Measurements from ENCODE around the gene APRT. TPM values are rescaled to one million over a fixed set of nuclear protein-coding genes. Genes with fewer than 3 reads are reported as not detected.

Gene APRT
- total RNA-seq, 1 experiment from 2014 or later: 350 TPM

DNA sequence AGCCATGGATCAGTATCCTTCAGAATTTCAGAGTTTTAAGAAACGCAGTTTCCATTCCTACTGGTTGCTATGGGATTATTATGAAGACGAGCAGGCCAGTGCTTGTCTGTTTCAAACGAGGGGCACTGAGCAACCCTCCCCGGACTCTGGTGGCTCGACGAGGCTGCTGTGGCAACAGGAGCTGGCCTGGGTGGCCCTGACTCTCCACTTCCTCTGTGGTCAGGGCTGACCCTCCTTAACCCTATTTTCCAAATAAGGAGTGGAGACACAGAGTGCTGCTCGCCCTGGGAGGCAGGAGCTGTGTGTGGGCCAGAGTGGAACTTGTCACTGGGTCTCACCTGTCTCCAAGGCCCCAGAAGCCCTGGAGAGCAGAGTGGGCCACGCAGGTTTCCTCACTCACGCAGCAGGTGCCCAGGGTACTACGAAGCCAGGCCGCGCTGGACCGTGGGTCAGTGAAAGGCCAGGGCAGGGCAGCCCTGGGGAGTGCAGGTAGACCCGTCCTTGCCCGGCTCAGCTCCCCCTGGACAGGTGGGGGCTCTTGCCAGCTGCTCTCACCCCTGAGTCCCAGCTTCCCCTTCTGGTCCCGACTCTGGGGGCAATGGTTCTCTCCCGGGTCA is 41.7 kb upstream of the APRT start:
- H3K4me2 ChIP-seq (ENCODE audit: low read length): no peak overlapping the region
- no peaks in the 10 kb centered on the region for H3K9me2 ChIP-seq (replicated peaks; ENCODE audit: low read length)
- H3K4me1 ChIP-seq (ENCODE audit: insufficient read depth, low read length): 0 out of 2 replicates have a peak, but pooled peaks cover 6% of the 10 kb centered on the region
- H4K20me1 ChIP-seq (ENCODE audit: low read length): no peaks in the 10 kb centered on the region
- TF ChIP-seq EZH2phosphoT487 (IDR thresholded peaks at IDR 0.05; ENCODE audit: borderline replicate concordance, low read length): no peak
- TF ChIP-seq, protein P1, sequence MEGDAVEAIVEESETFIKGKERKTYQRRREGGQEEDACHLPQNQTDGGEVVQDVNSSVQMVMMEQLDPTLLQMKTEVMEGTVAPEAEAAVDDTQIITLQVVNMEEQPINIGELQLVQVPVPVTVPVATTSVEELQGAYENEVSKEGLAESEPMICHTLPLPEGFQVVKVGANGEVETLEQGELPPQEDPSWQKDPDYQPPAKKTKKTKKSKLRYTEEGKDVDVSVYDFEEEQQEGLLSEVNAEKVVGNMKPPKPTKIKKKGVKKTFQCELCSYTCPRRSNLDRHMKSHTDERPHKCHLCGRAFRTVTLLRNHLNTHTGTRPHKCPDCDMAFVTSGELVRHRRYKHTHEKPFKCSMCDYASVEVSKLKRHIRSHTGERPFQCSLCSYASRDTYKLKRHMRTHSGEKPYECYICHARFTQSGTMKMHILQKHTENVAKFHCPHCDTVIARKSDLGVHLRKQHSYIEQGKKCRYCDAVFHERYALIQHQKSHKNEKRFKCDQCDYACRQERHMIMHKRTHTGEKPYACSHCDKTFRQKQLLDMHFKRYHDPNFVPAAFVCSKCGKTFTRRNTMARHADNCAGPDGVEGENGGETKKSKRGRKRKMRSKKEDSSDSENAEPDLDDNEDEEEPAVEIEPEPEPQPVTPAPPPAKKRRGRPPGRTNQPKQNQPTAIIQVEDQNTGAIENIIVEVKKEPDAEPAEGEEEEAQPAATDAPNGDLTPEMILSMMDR (conservative IDR thresholded peaks at IDR 0.05; ENCODE audit: low read depth, low read length): no peak
- TF ChIP-seq EZH2 (IDR thresholded peaks at IDR 0.05; ENCODE audit: low read length, unreplicated experiment): no peak
- no peak overlapping the region for H3K9ac ChIP-seq (ENCODE audit: low read length)
- no peaks in the 10 kb centered on the region for H3K36me3 ChIP-seq (ENCODE audit: low read depth, low read length)
- no peaks in the 10 kb centered on the region for H3K9me3 ChIP-seq (ENCODE audit: low read length)
- no peak overlapping the region for H3K4me3 ChIP-seq (ENCODE audit: low read length)
- H3K27ac ChIP-seq (ENCODE audit: low read length): no peak overlapping the region
- no peaks in the 10 kb centered on the region for H3K27me3 ChIP-seq (ENCODE audit: low read length)
- ChIA-PET CTCF (no interaction called here), POLR2A (ENCODE audit: unreplicated experiment) (no interaction called here)
- no peaks in the 10 kb centered on the region for H3F3A ChIP-seq (ENCODE audit: low read length, unreplicated experiment)
- intact Hi-C loops (cut with micrococcal nuclease): no loop called here
- H2AFZ ChIP-seq (ENCODE audit: low read length): no peak overlapping the region
- no TSS peak for BruUV-seq (replicated peaks)
- peaks cover 21% of the 10 kb centered on the region for H3K79me2 ChIP-seq (ENCODE audit: low read length)
- DNase-seq (no peak), ATAC-seq (no peak)

DNA sequence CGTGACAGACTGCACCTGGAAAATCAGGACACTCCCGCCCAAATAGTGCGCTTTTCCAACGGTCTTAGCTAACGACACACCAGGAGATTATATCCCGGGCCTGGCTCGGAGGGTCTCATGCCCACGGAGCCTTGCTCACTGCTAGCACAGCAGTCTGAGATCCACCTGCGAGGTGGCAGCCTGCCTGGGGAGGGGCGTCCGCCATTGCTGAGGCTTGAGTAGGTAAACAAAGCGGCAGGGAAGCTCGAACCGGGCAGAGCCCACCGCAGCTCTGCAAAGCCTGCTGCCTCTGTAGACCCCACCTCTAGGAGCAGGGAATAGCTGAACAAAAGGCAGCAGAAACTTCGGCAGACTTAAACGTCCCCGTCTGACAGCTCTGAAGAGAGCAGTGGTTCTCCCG is 39.9 kb upstream of the APRT start:
- Histone ChIP-seq H3K9ac (ENCODE audit: low read length) (no peak overlapping the region), H3K9me3 (ENCODE audit: low read length) (no peaks in the 10 kb centered on the region), H4K20me1 (ENCODE audit: low read length) (no peaks in the 10 kb centered on the region), H3F3A (ENCODE audit: low read length, unreplicated experiment) (no peaks in the 10 kb centered on the region), H2AFZ (ENCODE audit: low read length) (no peak overlapping the region), H3K27me3 (ENCODE audit: low read length) (no peaks in the 10 kb centered on the region), H3K4me1 (ENCODE audit: insufficient read depth, low read length) (no peaks in the 10 kb centered on the region), H3K27ac (ENCODE audit: low read length) (no peak overlapping the region), H3K4me2 (ENCODE audit: low read length) (no peak overlapping the region), H3K36me3 (ENCODE audit: low read depth, low read length) (no peaks in the 10 kb centered on the region), H3K9me2 (replicated peaks; ENCODE audit: low read length) (no peaks in the 10 kb centered on the region), H3K4me3 (ENCODE audit: low read length) (no peak overlapping the region), H3K79me2 (ENCODE audit: low read length) (peaks cover 7% of the 10 kb centered on the region)
- intact Hi-C loops (cut with micrococcal nuclease): no loop called here
- BruUV-seq (replicated peaks): no TSS peak
- ATAC-seq (no peak), DNase-seq (no peak)
- ChIA-PET CTCF (no interaction called here), POLR2A (ENCODE audit: unreplicated experiment) (no interaction called here)
- TF ChIP-seq, protein P1 (conservative IDR thresholded peaks at IDR 0.05; ENCODE audit: low read depth, low read length): no peak
- TF ChIP-seq EZH2phosphoT487 (IDR thresholded peaks at IDR 0.05; ENCODE audit: borderline replicate concordance, low read length): no peak
- TF ChIP-seq EZH2 (IDR thresholded peaks at IDR 0.05; ENCODE audit: low read length, unreplicated experiment): no peak

DNA sequence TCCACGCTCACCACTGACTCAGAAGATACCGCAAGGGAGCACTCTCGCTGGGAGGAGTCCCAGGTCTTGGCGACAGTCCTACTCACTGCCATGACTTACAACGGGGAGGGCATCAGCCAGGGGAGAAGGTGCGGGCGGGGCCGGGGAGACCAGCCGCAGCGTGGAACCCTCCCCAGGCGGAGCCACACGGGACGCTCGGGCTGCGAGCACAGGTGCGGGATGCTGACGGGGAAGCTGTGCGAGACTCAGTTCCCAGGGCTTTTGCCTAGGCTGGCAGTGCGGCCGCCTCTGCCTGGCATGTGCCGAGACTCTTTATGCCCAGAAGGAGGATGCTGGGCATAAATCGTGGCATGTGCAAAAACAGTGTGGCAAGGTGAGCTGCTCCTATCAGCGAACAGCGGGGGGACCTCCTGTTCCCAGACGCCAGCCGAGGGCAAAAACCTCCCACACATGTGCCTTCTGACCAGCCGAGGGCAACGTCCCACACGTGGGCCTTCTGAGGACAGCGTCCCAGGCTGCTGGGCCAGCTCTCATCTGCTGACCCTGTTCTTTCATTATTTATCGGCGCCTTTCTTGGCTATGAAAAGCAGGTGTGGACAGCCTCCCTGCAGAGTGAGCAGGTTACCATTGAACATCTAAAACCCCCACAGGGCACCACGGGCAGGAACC is 38.9 kb upstream of the APRT start:
- ATAC-seq: no peak

More for the DNA sequence above, 38.9 kb upstream of the APRT start:
- no peak overlapping the region for H2AFZ ChIP-seq (ENCODE audit: low read length)
- H3K79me2 ChIP-seq (ENCODE audit: low read length): peaks cover 2% of the 10 kb centered on the region
- no peak overlapping the region for H3K9ac ChIP-seq (ENCODE audit: low read length)
- H3K4me1 ChIP-seq (ENCODE audit: insufficient read depth, low read length): no peaks in the 10 kb centered on the region
- H3K27me3 ChIP-seq (ENCODE audit: low read length): no peaks in the 10 kb centered on the region
- TF ChIP-seq EZH2phosphoT487 (IDR thresholded peaks at IDR 0.05; ENCODE audit: borderline replicate concordance, low read length): no peak
- TF ChIP-seq EZH2 (IDR thresholded peaks at IDR 0.05; ENCODE audit: low read length, unreplicated experiment): no peak
- TF ChIP-seq, protein P1 (conservative IDR thresholded peaks at IDR 0.05; ENCODE audit: low read depth, low read length): no peak
- H4K20me1 ChIP-seq (ENCODE audit: low read length): no peaks in the 10 kb centered on the region
- CTCF ChIA-PET: no interaction called here
- intact Hi-C loops (cut with micrococcal nuclease): no loop called here
- DNase-seq: no peak
- H3K4me3 ChIP-seq (ENCODE audit: low read length): no peak overlapping the region
- no peaks in the 10 kb centered on the region for H3K9me2 ChIP-seq (replicated peaks; ENCODE audit: low read length)
- no peak overlapping the region for H3K27ac ChIP-seq (ENCODE audit: low read length)
- H3K36me3 ChIP-seq (ENCODE audit: low read depth, low read length): no peaks in the 10 kb centered on the region
- no peaks in the 10 kb centered on the region for H3F3A ChIP-seq (ENCODE audit: low read length, unreplicated experiment)
- POLR2A ChIA-PET (ENCODE audit: unreplicated experiment): no interaction called here
- BruUV-seq (replicated peaks): no TSS peak
- H3K9me3 ChIP-seq (ENCODE audit: low read length): no peaks in the 10 kb centered on the region
- no peak overlapping the region for H3K4me2 ChIP-seq (ENCODE audit: low read length)
